GM08714 (cell line): ENCODE measurements around the gene EFNB2.

Experiments
- H3K4me3 ChIP-seq: fragments of 200-500 bp; sonication (Bioruptor generic); 2 replicates; pipeline ENCODE4 v1.5.1; 2014; ENCODE audit warnings: mild to moderate bottlenecking, low read length, inconsistent platforms
- ZNF274 ChIP-seq: IDR thresholded peaks from 2 replicates; pipeline ENCODE4 v1.6.1; 2012; ENCODE audit warnings: mild to moderate bottlenecking, low read depth, low read length

The EFNB2 gene

GRCh38 chr13:106506286-106506685, 29.2 kb downstream of the EFNB2 start:
- no peak overlapping the region for H3K4me3 ChIP-seq
- no peak for TF ChIP-seq ZNF274

- no peak overlapping the region for H3K4me3 ChIP-seq
- no peak for TF ChIP-seq ZNF274
These were observed 29.7 kb downstream of the EFNB2 start for GRCh38 chr13:106505732-106506131.

DNA sequence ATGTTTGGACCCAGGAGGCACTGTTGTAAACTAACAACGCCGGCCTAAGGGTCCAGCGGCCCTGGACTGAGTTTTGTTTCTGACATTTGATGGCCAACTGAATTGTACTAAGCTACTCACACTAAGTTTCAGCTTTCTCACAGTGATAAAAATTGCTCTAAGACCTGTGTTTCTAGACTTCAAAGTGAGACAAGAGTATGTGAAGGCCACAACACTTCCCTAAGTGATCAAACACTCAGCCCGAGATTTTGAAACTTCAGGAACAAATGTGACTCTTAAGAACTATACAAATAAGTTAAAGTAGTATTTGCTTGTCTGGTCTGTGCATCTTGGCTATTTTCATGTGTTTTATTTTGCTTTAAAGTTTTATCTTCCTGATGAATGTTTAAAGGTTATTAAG, 30.2 kb downstream of the EFNB2 start:
- H3K4me3 ChIP-seq: no peak overlapping the region
- no peak for TF ChIP-seq ZNF274

DNA sequence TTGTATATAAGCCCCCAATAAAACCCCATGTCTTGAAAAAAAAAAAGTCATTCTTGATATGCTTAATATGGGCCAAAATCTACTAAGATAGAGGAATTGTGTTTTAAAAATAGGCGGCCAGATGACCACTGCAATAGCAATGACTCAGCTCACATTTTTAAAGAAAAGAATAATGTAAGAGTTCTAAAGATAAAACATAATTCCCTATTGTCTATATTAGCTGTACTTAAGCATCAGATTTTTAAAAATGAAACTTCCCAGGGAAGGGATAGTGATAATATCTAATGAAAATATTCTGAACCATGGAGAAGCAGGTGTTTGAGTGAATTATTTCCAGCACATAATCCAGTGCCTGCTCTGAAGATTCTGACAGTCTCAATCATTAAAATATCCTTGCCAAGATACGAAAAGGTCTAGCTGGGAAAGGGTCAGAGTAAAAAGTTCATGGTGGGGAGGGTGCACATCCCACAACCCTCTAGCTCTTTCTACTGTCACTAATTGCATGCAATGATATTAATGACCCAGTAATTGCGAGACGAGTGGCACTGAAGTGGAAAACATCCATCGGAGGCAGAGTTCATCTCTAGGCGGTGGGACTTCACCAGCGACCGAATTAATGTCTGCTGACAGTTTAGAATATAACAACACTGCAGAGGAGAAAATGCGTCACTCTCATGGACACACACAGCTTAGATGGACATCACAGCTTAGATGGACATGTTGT, 31.6 kb downstream of the EFNB2 start:
- H3K4me3 ChIP-seq: no peak overlapping the region
- no peak for TF ChIP-seq ZNF274

GRCh38 chr13:106503272-106503671, 32.2 kb downstream of the EFNB2 start:
- H3K4me3 ChIP-seq: no peak overlapping the region
- no peak for TF ChIP-seq ZNF274

DNA sequence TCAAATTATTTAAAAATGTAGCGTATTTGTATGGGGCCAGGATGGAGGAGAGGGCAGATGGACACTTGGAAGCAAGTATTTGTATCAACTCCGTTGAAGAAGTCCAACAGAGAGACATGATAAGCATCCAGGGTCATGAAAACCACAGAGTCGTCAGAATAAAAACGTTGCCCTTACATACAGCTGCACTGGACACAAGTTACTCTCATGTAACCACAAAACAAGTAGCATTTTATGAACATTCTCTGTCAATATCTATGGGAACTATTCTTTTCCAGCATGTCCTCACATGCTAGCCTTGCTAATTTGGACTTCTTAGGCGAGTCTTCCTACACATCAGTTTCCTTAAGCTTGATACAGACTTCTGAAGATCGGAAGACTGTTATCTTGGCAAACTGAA, 35.0 kb downstream of the EFNB2 start:
- TF ChIP-seq ZNF274: no peak
- H3K4me3 ChIP-seq: no peak overlapping the region

GRCh38 chr13:106499896-106500295, 35.6 kb downstream of the EFNB2 start:
- H3K4me3 ChIP-seq: no peak overlapping the region
- TF ChIP-seq ZNF274: no peak

- no peak for TF ChIP-seq ZNF274
- H3K4me3 ChIP-seq: no peak overlapping the region
These were observed 36.3 kb downstream of the EFNB2 start for GRCh38 chr13:106499113-106499512.

- no peak for TF ChIP-seq ZNF274
These were observed 36.9 kb downstream of the EFNB2 start for GRCh38 chr13:106498571-106498970.

DNA sequence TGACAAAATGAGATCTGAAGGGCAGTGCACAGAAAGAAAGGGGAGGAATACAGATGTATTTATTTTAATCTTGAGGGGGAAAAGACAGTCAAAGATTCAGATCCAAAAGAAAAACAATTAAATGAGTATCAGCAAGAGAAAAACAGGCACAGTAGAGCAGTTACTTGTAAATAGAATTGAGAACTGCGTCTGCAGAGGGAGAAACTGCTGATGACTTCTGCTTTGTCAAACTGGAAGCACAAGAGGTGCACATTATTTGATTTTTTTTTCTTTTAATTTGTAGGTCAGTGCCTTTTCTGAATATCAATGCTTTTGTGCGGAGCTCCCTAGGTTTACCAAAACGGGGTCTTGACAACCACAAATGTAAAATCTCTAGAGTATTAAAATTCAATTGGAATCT, 37.3 kb downstream of the EFNB2 start:
- TF ChIP-seq ZNF274: no peak

More at GRCh38 chr13:106498571-106498970, 36.9 kb downstream of the EFNB2 start:
- no peak overlapping the region for H3K4me3 ChIP-seq

DNA sequence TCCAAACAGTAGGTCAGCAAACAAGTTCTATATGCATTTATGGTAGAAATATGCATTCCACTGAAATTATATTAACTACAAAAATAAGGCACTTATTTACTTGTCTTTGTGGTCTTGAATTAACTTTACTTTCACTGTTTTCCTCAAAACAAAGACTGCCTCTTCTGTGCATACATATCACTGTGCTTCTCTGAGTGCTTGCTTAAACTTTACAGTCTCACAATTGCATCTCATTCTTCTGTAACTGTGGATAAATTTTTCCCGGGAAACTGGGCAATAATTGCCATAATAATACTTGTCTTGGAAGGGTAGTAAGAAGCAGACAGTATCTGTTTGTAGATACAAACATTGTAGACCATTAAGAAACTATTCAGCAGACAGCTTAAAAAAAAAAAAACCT, 38.4 kb downstream of the EFNB2 start:
- TF ChIP-seq ZNF274: no peak

More for the DNA sequence above, 37.3 kb downstream of the EFNB2 start:
- no peak overlapping the region for H3K4me3 ChIP-seq

DNA sequence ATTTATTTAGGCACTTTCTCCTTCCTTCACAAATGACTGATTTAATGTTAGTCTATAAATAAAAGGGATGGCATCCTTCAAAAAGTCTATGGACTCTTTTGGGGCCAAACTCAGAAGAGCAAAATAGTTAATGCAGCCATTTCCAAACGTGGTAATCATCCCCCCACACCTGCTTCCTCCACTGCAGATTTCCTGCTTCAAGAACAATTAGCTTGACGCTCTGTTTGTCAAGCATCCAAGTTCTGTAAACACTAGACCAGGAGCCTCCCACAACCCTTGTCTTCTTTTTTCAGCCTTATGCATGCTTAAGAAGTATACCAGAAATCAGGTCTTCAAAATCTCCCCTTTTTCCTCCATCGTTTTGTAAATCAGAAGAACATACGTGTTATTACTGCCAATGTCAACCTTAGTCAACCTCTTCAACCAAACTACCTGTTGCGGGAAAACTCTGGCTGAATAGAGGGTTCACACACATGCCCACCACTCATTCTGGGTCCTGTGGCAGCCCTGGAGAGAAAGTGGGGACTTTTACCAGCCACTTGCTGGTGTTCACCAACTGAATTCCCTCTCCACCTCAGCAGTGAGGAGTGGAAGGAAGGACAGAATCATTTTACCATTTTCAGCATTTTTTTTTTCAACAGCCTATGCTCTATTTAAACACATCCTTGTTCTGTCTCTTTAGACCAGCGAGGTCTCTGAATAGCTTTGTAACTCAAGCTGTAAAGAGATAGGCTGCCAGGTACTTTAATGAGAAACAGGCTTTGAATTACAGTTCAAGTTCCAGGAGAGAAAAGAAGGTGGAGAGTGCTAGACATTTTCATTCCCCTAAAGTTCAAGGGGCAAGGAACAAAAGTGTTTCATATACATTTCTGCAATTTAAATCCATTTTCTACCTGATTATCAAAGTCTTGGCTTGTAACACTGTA, 39.1 kb downstream of the EFNB2 start:
- no peak overlapping the region for H3K4me3 ChIP-seq
- no peak for TF ChIP-seq ZNF274

More for the DNA sequence above, 38.4 kb downstream of the EFNB2 start:
- H3K4me3 ChIP-seq: no peak overlapping the region

- no peak for TF ChIP-seq ZNF274
- H3K4me3 ChIP-seq: no peak overlapping the region
These were observed 40.5 kb downstream of the EFNB2 start for GRCh38 chr13:106494936-106495335.

- no peak overlapping the region for H3K4me3 ChIP-seq
- TF ChIP-seq ZNF274: no peak
These were observed 41.0 kb downstream of the EFNB2 start for GRCh38 chr13:106494506-106494905.

- no peak for TF ChIP-seq ZNF274
- H3K4me3 ChIP-seq: no peak overlapping the region
These were observed 41.8 kb downstream of the EFNB2 start for GRCh38 chr13:106493533-106494220.
